OCI-LY1 (cell line): ENCODE results near the gene LNPEP.
A peak's percentile ranks its signal among the peaks of the same experiment; 100 is the strongest.

ENCODE experiments used
- H2AFZ ChIP-seq: fragments of 200-600 bp; sonication (generic), shearing (Covaris generic); 2 replicates; pipeline ENCODE4 v1.6.0; 2014; ENCODE audit warnings: antibody characterized with exemption, mild to moderate bottlenecking, low read length
- H3F3A ChIP-seq: fragments of 200-600 bp; sonication (generic), shearing (Covaris generic); 2 replicates; pipeline ENCODE4 v1.6.0; 2014; ENCODE audit warnings: mild to moderate bottlenecking, antibody characterized with exemption, low read length, moderate library complexity; ENCODE audit not compliant: insufficient read depth
- H3K27ac ChIP-seq: fragments of 200-600 bp; sonication (generic); 2 replicates; pipeline ENCODE4 v1.5.1; 2014; ENCODE audit warnings: low read length, mixed run types, mild to moderate bottlenecking, low read depth; ENCODE audit not compliant: poor library complexity, severe bottlenecking
- H3K27me3 ChIP-seq: fragments of 200-600 bp; sonication (generic); 2 replicates; pipeline ENCODE4 v1.6.0; 2014; ENCODE audit warnings: antibody characterized with exemption, mild to moderate bottlenecking, low read length, moderate library complexity; ENCODE audit not compliant: insufficient read depth
- H3K36me3 ChIP-seq: fragments of 200-600 bp; sonication (generic); 2 replicates; pipeline ENCODE4 v1.6.1; 2014; ENCODE audit warnings: mild to moderate bottlenecking, antibody characterized with exemption, low read length, moderate library complexity, mixed read lengths; ENCODE audit not compliant: insufficient read depth
- H3K4me1 ChIP-seq: fragments of 200-600 bp; sonication (generic); 2 replicates; pipeline ENCODE4 v1.5.1; 2014; ENCODE audit warnings: mild to moderate bottlenecking, low read length, moderate library complexity; ENCODE audit not compliant: insufficient read depth, severe bottlenecking
- H3K4me2 ChIP-seq: fragments of 200-600 bp; sonication (generic), shearing (Covaris generic); 2 replicates; pipeline ENCODE4 v1.6.1; 2014; ENCODE audit warnings: low read length
- H3K4me3 ChIP-seq: fragments of 200-600 bp; sonication (generic); 2 replicates; pipeline ENCODE4 v1.5.1; 2014; ENCODE audit warnings: low read length, low read depth, mild to moderate bottlenecking, mixed read lengths; ENCODE audit not compliant: poor library complexity, severe bottlenecking
- H3K79me2 ChIP-seq: fragments of 200-600 bp; shearing (Covaris generic); 2 replicates; pipeline ENCODE4 v1.6.1; 2016; ENCODE audit warnings: mixed run types, low read length, mixed read lengths; ENCODE audit not compliant: insufficient read depth
- H3K9ac ChIP-seq: fragments of 200-600 bp; sonication (generic), shearing (Covaris generic); 2 replicates; pipeline ENCODE4 v1.6.1; 2014; ENCODE audit warnings: mild to moderate bottlenecking, low read length, mixed read lengths
- H3K9me2 ChIP-seq: fragments of 200-600 bp; sonication (generic), shearing (Covaris generic); 2 replicates; pipeline ENCODE4 v1.6.1; 2014; ENCODE audit warnings: low read depth, mild to moderate bottlenecking, low read length, mixed read lengths
- H3K9me3 ChIP-seq: fragments of 200-600 bp; shearing (Covaris generic); 2 replicates; pipeline ENCODE4 v1.6.1; 2014; ENCODE audit warnings: low read length, mixed read lengths
- H4K20me1 ChIP-seq: fragments of 200-600 bp; sonication (generic), shearing (Covaris generic); 2 replicates; pipeline ENCODE4 v1.6.0; 2016; ENCODE audit warnings: mild to moderate bottlenecking, low read length; ENCODE audit not compliant: insufficient read depth
- EZH2 ChIP-seq: fragments of 200-600 bp; sonication (generic), shearing (Covaris generic); IDR thresholded peaks from 2 replicates; pipeline ENCODE4 v1.8.0; 2017; ENCODE audit warnings: borderline replicate concordance, mixed run types, mild to moderate bottlenecking, antibody characterized with exemption, low read length, moderate library complexity, mixed read lengths
- TF ChIP-seq, protein P1 (sequence below): fragments of 200-600 bp; sonication (generic), shearing (Covaris generic); IDR thresholded peaks from 2 replicates; pipeline ENCODE4 v1.5.1; 2017; ENCODE audit warnings: mild to moderate bottlenecking, antibody characterized with exemption, low read length, moderate library complexity, mixed read lengths

LNPEP gene

DNA sequence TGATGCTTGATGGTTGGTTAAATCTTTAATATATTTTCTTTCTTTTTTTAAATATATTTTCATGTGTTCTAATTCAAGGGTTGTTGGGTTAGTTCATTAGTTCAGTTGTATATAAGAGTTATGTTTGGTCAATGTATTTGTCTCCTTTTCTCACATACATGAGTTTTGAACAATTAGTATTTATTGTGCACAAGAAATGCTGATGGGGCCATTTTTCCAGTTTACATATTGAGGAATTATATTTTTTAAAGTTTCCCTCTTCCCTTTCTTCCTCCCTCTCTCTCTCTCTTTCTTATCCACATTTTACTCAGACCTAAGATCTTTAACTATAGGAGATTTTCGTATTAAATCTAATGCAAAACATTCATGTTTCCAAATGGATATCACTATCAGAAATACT, 74.0 kb downstream of the LNPEP start:
- no peak overlapping the region for H2AFZ ChIP-seq
- H3K4me3 ChIP-seq, result no peak overlapping the region
- H3K9me2 ChIP-seq, result no peaks in the 10 kb centered on the region
- H3K27ac ChIP-seq, result peak overlapping the region; percentile 80
- H3K4me1 ChIP-seq, result peaks cover 27% of the 10 kb centered on the region
- H3K9me3 ChIP-seq, result no peaks in the 10 kb centered on the region
- peaks cover 5% of the 10 kb centered on the region for H3F3A ChIP-seq
- peaks cover 76% of the 10 kb centered on the region for H3K36me3 ChIP-seq
- TF ChIP-seq, protein P1, sequence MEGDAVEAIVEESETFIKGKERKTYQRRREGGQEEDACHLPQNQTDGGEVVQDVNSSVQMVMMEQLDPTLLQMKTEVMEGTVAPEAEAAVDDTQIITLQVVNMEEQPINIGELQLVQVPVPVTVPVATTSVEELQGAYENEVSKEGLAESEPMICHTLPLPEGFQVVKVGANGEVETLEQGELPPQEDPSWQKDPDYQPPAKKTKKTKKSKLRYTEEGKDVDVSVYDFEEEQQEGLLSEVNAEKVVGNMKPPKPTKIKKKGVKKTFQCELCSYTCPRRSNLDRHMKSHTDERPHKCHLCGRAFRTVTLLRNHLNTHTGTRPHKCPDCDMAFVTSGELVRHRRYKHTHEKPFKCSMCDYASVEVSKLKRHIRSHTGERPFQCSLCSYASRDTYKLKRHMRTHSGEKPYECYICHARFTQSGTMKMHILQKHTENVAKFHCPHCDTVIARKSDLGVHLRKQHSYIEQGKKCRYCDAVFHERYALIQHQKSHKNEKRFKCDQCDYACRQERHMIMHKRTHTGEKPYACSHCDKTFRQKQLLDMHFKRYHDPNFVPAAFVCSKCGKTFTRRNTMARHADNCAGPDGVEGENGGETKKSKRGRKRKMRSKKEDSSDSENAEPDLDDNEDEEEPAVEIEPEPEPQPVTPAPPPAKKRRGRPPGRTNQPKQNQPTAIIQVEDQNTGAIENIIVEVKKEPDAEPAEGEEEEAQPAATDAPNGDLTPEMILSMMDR, result no peak
- TF ChIP-seq EZH2, result no peak
- peak overlapping the region; percentile 21; the same call in 1 of the 2 replicates for H3K4me2 ChIP-seq
- H4K20me1 ChIP-seq, result no peaks in the 10 kb centered on the region
- no peak overlapping the region for H3K9ac ChIP-seq
- no peaks in the 10 kb centered on the region for H3K27me3 ChIP-seq
- no peaks in the 10 kb centered on the region for H3K79me2 ChIP-seq

DNA sequence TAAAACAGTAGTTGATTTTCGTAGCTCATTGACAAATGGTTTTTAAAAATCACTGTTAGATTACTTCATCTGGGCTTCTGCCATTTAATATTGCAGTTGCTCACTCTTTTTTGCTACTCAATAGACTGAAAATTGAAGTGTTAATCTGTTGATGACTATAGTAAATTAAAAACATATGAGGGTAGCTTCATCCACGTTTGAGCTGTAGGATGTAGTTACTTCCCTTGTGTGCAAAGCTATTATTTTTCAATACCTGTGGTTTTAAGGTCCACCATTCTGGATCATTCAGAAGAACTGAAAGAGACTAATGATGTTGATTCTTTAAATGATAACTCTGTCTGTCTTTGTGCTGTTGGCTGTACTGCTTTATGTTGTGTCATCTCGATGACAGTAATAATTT, 74.7 kb downstream of the LNPEP start:
- no peak for TF ChIP-seq EZH2
- TF ChIP-seq, protein P1, result no peak
- Histone ChIP-seq H3K27ac (no peak overlapping the region), H3K4me2 (no peak overlapping the region), H2AFZ (no peak overlapping the region), H3K9me3 (no peaks in the 10 kb centered on the region), H3K36me3 (peaks cover 76% of the 10 kb centered on the region), H4K20me1 (no peaks in the 10 kb centered on the region), H3K79me2 (no peaks in the 10 kb centered on the region), H3F3A (peaks cover 5% of the 10 kb centered on the region), H3K9me2 (no peaks in the 10 kb centered on the region), H3K4me3 (no peak overlapping the region), H3K9ac (no peak overlapping the region), H3K27me3 (no peaks in the 10 kb centered on the region), H3K4me1 (peaks cover 27% of the 10 kb centered on the region)

DNA sequence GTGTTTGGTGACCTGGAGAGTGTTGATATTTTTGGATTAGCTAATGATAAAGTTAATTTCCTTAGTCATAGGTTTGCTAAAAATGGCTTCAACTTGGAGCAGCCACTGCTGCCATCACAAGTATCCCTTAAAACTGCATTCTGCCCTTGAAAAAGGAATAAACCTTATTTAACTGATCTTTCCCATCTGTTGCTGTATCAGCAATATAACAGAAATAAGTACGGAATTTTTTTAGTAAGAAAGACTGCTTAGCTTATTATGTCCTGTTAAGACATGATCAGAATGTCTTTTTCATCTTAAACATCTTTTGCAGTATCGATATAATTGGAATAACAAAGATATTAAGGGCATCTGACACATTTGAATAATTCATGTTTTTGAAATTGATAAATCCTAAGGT, 75.7 kb downstream of the LNPEP start:
- peaks cover 1% of the 10 kb centered on the region for H3F3A ChIP-seq
- TF ChIP-seq EZH2, result no peak
- TF ChIP-seq, protein P1, result no peak
- peaks cover 27% of the 10 kb centered on the region for H3K4me1 ChIP-seq
- no peaks in the 10 kb centered on the region for H4K20me1 ChIP-seq
- H3K9ac ChIP-seq, result no peak overlapping the region
- no peaks in the 10 kb centered on the region for H3K79me2 ChIP-seq
- H3K4me2 ChIP-seq, result no peak overlapping the region
- H3K27me3 ChIP-seq, result no peaks in the 10 kb centered on the region
- H3K27ac ChIP-seq, result no peak overlapping the region
- H3K4me3 ChIP-seq, result no peak overlapping the region
- H2AFZ ChIP-seq, result no peak overlapping the region
- peaks cover 78% of the 10 kb centered on the region for H3K36me3 ChIP-seq
- no peaks in the 10 kb centered on the region for H3K9me3 ChIP-seq
- H3K9me2 ChIP-seq, result no peaks in the 10 kb centered on the region
